NCI-H1930 (cell line): ENCODE data around the gene LRRC17.

Experiments
- DNase-seq, 2 experiments: peaks; one replicate each; lab custom pipeline; 2025; lab: John Stamatoyannopoulos, UW

The LRRC17 gene

DNA sequence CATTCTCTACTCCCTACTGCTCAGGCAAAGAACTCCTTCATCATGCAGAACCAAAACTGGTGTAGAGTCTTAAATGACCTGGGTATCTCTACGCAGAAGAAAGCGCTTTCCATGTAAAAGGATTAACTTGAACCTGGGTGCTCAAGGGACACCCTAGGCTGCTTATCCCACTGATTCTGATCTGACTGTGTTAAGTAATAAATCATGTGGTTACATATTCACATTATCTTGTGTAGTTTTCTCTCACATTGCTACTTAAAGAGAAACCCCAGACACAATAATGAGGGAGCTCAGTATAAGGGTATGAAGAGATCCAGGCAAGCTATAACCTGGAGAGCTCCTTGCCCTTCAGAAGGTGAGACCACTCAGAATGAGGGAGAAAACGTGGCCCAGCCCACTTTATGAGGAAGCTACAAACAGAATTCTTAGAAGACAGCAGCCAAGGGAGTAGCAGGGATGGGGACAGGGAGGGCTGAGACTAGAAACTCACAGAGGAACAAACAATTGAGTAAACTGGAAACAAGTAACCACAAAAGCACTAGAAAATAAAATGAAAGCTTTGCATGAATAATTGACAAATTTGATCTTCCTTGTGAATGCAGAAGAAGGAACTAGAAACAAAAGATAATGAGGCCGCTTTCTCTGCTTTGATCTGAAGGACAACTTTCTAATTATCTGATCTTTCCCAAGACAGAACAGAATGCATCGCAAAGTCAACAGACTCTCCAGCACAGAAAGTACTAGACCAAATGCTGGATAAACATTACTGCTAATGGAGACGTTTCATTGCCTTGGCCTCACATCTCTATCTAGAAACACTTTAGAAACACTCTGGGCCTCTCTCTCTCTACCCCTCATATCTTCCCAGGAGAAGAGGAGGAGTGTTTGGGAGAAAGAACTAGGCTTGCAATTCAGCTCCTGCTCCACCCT, 76.1 kb downstream of the LRRC17 start:
- no peak for DNase-seq

DNA sequence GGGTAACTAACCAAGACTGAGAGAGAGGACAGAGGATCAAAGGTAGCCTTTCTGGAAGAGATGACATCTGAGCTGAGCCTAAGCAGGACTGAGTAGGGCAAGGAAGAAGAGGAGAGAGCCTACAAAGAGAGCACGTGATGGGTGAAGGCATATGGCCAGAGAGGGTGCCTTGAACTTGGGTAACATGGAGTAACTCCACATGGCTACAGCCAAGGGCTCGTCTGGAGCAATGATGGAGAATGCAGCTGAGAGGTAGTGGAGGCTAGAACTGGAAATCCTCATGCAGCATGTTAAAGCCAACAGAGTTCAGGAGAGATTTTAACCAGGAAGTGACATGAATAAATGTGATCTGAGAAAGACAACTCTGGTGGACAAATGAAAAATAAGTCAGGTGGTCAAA, 77.8 kb downstream of the LRRC17 start:
- DNase-seq = no peak

DNA sequence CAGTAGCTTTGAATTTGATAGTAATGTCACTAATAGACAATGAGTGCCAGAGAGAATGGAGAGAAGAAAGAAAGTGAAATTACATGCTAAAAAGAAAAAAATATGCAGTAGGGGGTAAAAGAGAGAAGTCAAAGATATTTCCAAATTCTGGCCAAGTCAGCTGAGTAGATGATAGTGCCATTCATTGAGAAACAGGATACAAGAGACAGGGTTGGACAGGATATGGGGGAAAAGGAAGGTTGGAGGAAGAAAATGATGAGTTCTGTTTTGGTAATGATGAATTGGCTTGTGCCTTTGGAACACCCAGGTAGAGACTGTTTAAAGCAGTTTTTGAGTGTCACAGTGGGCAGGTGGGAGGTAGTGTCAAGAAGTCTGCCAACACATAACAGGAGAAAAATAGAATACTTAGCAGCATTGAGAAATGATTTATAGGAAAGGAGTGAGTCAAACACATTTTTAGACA, 78.3 kb downstream of the LRRC17 start:
- DNase-seq = no peak

DNA sequence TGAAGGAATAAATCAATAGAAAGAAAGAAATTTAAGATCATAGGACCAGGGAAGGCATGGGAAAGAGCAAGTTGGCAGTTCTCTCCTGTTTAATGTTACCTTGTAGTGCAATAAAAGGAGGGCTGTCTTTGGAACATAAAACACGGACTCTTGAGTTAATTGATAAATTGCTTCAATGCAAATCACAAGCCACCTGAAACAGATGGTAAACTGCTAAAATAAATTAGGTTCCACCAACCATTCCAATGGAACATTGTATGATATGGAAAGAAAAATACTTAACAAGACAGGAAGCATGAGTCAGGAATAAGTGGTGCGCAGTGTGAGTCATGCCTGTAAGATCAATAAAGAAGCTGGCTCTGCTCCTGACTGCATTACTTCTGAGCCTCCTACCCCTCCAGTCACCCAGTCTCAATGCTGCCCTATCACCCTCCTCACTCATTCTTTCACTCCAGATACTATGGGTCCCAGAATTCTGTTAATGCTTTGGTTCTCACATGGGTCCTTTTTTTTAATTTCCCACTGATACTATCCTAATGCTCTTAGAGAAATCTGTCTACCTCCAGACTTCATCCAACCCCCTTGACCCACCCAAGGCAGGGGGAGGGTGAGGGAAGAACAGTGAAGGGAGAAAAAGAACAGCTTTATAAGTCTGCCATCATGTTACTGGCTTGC, 78.9 kb downstream of the LRRC17 start:
- no peak for DNase-seq

DNA sequence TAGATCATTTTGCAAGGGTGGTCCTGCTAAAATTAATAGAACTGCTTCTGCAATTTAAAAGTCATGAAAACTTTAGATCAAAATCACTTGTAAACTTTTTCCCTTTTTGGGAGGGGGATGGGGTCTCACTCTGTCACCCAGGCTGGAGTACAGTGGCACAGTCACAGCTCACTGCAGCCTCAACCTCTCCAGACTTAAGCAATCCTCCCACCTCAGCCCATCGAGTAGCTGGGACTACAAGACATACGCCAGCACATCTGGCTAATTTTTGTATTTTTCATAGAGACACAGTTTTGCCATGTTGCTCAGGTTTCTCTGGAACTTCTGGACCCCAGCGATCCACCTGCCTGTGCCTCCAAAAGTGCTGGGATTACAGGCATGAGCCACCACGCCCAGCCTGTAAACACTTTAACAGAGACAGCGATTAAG, 79.7 kb downstream of the LRRC17 start:
- no peak for DNase-seq

DNA sequence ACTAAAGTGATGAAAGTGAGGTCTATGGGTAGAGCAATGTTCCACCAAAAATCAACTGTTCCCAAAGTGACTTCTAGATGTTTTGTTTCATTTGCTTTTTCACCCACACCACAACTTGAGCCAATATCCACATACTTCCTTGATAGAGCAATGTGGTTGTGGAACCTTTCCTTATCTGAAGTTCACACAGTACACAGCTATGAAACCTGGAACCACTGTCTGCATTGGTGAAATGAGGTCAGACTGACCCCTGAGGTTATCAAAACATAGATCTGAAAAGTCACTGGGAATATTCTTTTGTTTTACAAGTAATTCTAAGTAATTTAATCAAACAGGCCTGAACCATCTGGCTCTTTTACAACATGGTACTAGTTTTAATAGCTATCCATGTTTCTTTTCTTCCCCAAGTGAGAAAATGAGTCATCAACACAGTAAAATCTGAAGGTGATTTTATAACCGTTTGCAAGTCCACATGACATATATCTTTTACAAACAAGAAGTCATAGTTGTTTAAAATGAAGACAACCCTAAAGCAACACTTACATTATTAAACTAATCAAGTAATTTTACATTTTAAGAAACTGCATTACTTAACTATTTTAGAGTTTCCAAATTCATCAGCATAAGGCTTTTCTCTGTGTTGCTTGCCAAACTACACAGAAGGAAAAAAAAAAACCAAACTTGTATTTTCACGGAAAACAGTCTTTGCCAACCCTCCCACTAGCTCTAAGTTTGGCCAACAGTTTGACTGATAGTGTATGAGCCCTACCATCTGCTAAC, 80.3 kb downstream of the LRRC17 start:
- DNase-seq = no peak

DNA sequence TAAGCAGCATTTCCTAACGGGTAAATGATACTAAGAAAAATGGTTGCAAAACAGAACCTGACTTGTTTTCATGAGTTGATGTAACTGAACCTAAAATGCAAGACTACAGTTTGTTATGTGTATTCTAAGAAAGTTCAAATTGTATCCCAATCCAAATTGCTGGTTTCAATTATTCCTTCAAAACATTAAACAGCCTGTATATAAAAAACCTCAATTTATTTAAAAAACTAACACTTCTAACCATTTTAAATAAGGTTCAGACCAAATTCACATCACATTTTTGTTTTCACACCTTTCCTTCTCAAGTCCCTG, 80.9 kb downstream of the LRRC17 start:
- no peak for DNase-seq

DNA sequence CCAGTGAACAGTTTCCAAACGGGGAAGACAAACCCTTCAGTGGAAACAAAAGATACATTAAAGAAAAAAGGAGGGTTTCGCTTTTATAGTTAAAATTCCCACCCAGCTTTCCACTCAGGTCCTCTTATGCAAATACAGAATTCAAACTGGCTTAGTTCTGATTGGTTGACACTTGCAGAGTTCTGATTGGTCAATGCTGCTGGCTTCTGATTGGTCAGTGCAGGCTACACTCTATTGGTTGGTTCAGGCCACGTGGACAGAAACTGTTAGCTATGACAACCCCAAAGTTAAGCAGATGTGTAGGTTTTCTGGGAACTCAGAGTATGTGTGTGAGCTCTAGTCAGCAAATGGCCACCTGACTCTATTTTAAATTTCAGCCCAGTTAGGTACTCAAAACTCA, 81.8 kb downstream of the LRRC17 start:
- no peak for DNase-seq
